ENCODE results near the gene THSD1. TPM values are rescaled to one million over a fixed set of nuclear protein-coding genes. Genes with fewer than 3 reads are reported as not detected.
A peak's percentile ranks its signal among the peaks of the same experiment; 100 is the strongest.

THSD1 gene
- total RNA-seq, 2 donors from 2014 or later: 0.79 to 1.8 TPM

- intact Hi-C loops (cut with DNase I): no loop called here
- Histone ChIP-seq H3K9me3 (no peaks in the 10 kb centered on the region), H3K9ac (ENCODE audit: low read depth in 2 of 2, low read length in 2 of 2) (no peak overlapping the region), H3K4me3 (no peak overlapping the region), H3K4me1 (peaks cover 5% of the 10 kb centered on the region), H3K27ac (no peak overlapping the region), H3K27me3 (peaks cover 13% of the 10 kb centered on the region), H3K36me3 (no peaks in the 10 kb centered on the region)
- DNase-seq: no peak
- no peak for TF ChIP-seq CTCF (IDR thresholded peaks at IDR 0.05)
Measured at GRCh38 chr13:52406629-52407028, 657 bp upstream of the THSD1 start.

GRCh38 chr13:52405369-52405766, 604 bp downstream of the THSD1 start:
- peaks cover 5% of the 10 kb centered on the region for H3K4me1 ChIP-seq
- no peaks in the 10 kb centered on the region for H3K9me3 ChIP-seq
- no peak for TF ChIP-seq CTCF (IDR thresholded peaks at IDR 0.05)
- peak overlapping the region; percentile 30 for H3K4me3 ChIP-seq
- H3K9ac ChIP-seq (ENCODE audit: low read depth in 2 of 2, low read length in 2 of 2): peak overlapping the region in 1 of 2 donors; percentile 69
- no peak overlapping the region for H3K27ac ChIP-seq
- intact Hi-C loops (cut with DNase I): no loop called here
- H3K27me3 ChIP-seq: peaks cover 13% of the 10 kb centered on the region
- no peak for DNase-seq
- H3K36me3 ChIP-seq: no peaks in the 10 kb centered on the region

- Histone ChIP-seq H3K4me1 (no peaks in the 10 kb centered on the region), H3K36me3 (no peaks in the 10 kb centered on the region), H3K9ac (ENCODE audit: low read depth in 2 of 2, low read length in 2 of 2) (no peak overlapping the region), H3K27me3 (no peaks in the 10 kb centered on the region), H3K27ac (no peak overlapping the region), H3K4me3 (no peak overlapping the region), H3K9me3 (no peaks in the 10 kb centered on the region)
- intact Hi-C loops (cut with DNase I): no loop called here
- DNase-seq: no peak
- no peak for TF ChIP-seq CTCF (IDR thresholded peaks at IDR 0.05)
Measured at GRCh38 chr13:52399708-52400107, 6.3 kb downstream of the THSD1 start.

- Histone ChIP-seq H3K4me1 (no peaks in the 10 kb centered on the region), H3K4me3 (no peak overlapping the region), H3K36me3 (no peaks in the 10 kb centered on the region), H3K27ac (no peak overlapping the region), H3K9ac (ENCODE audit: low read depth in 2 of 2, low read length in 2 of 2) (no peak overlapping the region), H3K27me3 (no peaks in the 10 kb centered on the region), H3K9me3 (no peaks in the 10 kb centered on the region)
- intact Hi-C loops (cut with DNase I): no loop called here
- no peak for TF ChIP-seq CTCF (IDR thresholded peaks at IDR 0.05)
- DNase-seq: no peak
Measured at GRCh38 chr13:52399046-52399445, 6.9 kb downstream of the THSD1 start.

GRCh38 chr13:52395704-52396103, 10.3 kb downstream of the THSD1 start:
- H3K4me1 ChIP-seq: no peaks in the 10 kb centered on the region
- no peaks in the 10 kb centered on the region for H3K36me3 ChIP-seq
- no peak overlapping the region for H3K9ac ChIP-seq (ENCODE audit: low read depth in 2 of 2, low read length in 2 of 2)
- H3K9me3 ChIP-seq: no peaks in the 10 kb centered on the region
- no peak overlapping the region for H3K4me3 ChIP-seq
- intact Hi-C loops (cut with DNase I): no loop called here
- no peaks in the 10 kb centered on the region for H3K27me3 ChIP-seq
- H3K27ac ChIP-seq: no peak overlapping the region
- DNase-seq: no peak
- no peak for TF ChIP-seq CTCF (IDR thresholded peaks at IDR 0.05)

GRCh38 chr13:52394586-52394985, 11.4 kb downstream of the THSD1 start:
- H3K9ac ChIP-seq (ENCODE audit: low read depth in 2 of 2, low read length in 2 of 2): no peak overlapping the region
- intact Hi-C loops (cut with DNase I): no loop called here
- no peaks in the 10 kb centered on the region for H3K36me3 ChIP-seq
- H3K4me3 ChIP-seq: no peak overlapping the region
- no peaks in the 10 kb centered on the region for H3K4me1 ChIP-seq
- no peaks in the 10 kb centered on the region for H3K27me3 ChIP-seq
- no peak for TF ChIP-seq CTCF (IDR thresholded peaks at IDR 0.05)
- DNase-seq: no peak
- no peaks in the 10 kb centered on the region for H3K9me3 ChIP-seq
- H3K27ac ChIP-seq: no peak overlapping the region
